Small intestine (tissue), 7 donors: ENCODE results near the gene LBHD2. TPM values are rescaled to one million over a fixed set of nuclear protein-coding genes. Genes with fewer than 3 reads are reported as not detected.

Source experiments
- DNase-seq, 2 donors: peaks; one replicate each; pipeline versions ENCODE4 v3.0.0 to v3.0.0-alpha.2; 2013
- FAIRE-seq: peaks from 2 replicates; lab custom pipeline; 2012; peaks lifted over from hg19 to GRCh38; lab: Jason Lieb, UNC
- H3K27ac ChIP-seq, 3 donors: one replicate each; pipeline ENCODE4 v1.5.1; 2013; ENCODE audit warnings: low read length in 2 of 3, mild to moderate bottlenecking in 2 of 3, control low read depth in 1 of 3, inconsistent platforms in 1 of 3, low read depth in 1 of 3, moderate library complexity in 1 of 3
- H3K27me3 ChIP-seq, 3 donors: one replicate each; pipeline ENCODE4 v1.6.1; 2013; ENCODE audit warnings: low read length in 3 of 3, inconsistent platforms in 1 of 3; ENCODE audit not compliant: control insufficient read depth in 3 of 3, insufficient read depth in 3 of 3
- H3K36me3 ChIP-seq, 3 donors: one replicate each; pipeline ENCODE4 v1.6.1; 2013; ENCODE audit warnings: low read length in 3 of 3, inconsistent platforms in 1 of 3, low read depth in 1 of 3, mild to moderate bottlenecking in 1 of 3, moderate library complexity in 1 of 3; ENCODE audit not compliant: control insufficient read depth in 3 of 3, insufficient read depth in 2 of 3
- H3K4me1 ChIP-seq, 3 donors: one replicate each; pipeline ENCODE4 v1.6.1; 2013; ENCODE audit warnings: low read length in 2 of 3, inconsistent platforms in 1 of 3, low read depth in 1 of 3, mild to moderate bottlenecking in 1 of 3, moderate library complexity in 1 of 3; ENCODE audit not compliant: control insufficient read depth in 3 of 3, insufficient read depth in 2 of 3
- H3K4me3 ChIP-seq, 3 donors: one replicate each; pipeline ENCODE4 v1.5.1; 2013; ENCODE audit warnings: low read length in 3 of 3, control low read depth in 1 of 3, inconsistent platforms in 1 of 3, low read depth in 1 of 3, mild to moderate bottlenecking in 1 of 3, moderate library complexity in 1 of 3
- H3K9me3 ChIP-seq, 2 donors: one replicate each; pipeline ENCODE4 v1.6.1; 2013; ENCODE audit warnings: low read depth in 1 of 2, low read length in 1 of 2; ENCODE audit not compliant: control insufficient read depth in 2 of 2, insufficient read depth in 1 of 2
- WGBS, 3 donors: extraction: QIAGEN DNeasy Blood & Tissue Kit; methylation state at CpG; one replicate each; pipeline ENCODE4 v1.1.7; 2013; 5-methylcytosine and 5-hydroxymethylcytosine counted together
- polyA plus RNA-seq, 4 donors: library from polyadenylated mRNA; stranded (reverse) in 3 of 4; unstranded in 1 of 4; fragments of 200-250 nt in 3 of 4; fragments of 120-200 nt in 1 of 4; gene quantifications; one replicate each; pipeline versions ENCODE4 v1.2.1 to v1.2.3, GENCODE V29; 2013
- donor health status: healthy with polysubstance abuse.
- donor health status: control.
- donor health status: control.
- donor health status: Bipolar disorder and iron deficiency.
- donor health status: healthy.

LBHD2 gene
- polyA plus RNA-seq, 4 donors: not detected

DNA sequence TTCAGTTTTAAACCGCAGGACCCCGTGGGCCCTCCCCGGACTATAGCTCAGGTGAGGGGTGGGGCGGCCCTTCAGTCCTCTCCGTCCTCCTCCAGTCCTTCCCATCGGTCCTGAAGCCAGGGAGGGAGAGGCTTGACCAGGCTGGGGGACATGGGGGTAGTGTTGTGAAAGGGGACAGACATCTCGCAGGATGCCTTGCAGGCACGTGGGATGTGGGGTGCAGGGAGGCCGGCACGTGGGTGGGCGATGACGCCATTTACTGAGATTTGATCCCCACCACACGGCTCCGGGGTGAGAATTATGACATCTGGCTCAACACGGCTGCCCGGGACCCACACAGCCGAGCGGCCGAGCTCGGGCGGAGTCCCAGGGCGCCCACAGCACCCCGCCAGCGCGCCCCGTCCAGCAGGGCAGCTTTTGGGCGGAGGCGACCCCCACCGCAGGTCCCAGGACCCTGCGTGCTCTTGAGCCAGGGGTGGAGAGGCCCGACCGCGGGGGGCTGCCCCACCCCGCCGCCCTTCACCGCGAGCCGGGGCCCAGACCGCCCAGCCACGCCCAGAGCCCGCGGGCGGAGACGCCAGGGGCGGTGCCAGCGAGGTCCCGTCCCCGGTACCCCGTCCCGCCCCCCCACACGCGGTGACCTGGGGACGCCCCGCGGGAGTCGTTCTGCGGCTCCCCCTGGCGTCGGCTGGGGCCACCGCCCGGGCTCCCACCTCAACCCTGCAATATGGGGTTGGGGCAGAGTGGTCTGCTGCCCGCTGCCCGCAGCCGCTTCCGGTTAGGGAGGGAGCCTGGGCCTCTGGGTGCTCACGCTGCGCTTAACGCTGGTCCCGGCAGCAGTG, 7.3 kb downstream of the LBHD2 start:
- FAIRE-seq: no peak
- peak overlapping the region in 2 of 3 donors; percentile 44 to 55 for H3K4me3 ChIP-seq
- WGBS, 3 donors: 4 to 7% (median 6%) methylated on average over 29 to 69 of the region's 69 CpGs

DNA sequence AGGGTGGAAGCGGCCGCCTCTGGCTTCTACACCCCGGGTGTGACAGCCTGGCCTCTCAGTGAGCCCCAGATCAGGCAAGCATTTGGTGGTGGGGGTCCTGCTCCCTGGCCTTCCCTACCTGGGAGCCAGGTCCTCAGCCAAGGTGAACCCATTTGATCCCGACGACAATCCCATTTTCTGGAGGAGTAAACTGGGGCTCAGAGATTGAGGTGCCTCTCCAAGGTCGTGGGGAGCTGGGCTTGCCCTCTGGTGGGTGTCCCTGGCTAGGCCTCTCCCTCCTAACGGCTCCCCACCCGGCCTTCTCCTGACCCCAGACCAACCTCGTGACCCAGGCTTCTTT, 7.8 kb downstream of the LBHD2 start:
- FAIRE-seq: no peak
- H3K4me3 ChIP-seq: peak overlapping the region in 2 of 3 donors; percentile 44 to 55
- DNase-seq: no peak
- no peaks in the 10 kb centered on the region for H3K9me3 ChIP-seq
- H3K27me3 ChIP-seq: peaks cover 0 to 8% (median 0%) of the 10 kb centered on the region in 3 donors
- peak overlapping the region in 1 of 3 donors; percentile 14 for H3K27ac ChIP-seq
- no peaks in the 10 kb centered on the region for H3K36me3 ChIP-seq
- 24 to 46% (median 31%) methylated on average over 8 to 9 of the region's 9 CpGs for WGBS, 3 donors
- peaks cover 0 to 38% (median 0%) of the 10 kb centered on the region in 3 donors for H3K4me1 ChIP-seq

More for the DNA sequence above, 7.3 kb downstream of the LBHD2 start:
- H3K4me1 ChIP-seq: peaks cover 0 to 37% (median 0%) of the 10 kb centered on the region in 3 donors
- peaks cover 0 to 8% (median 0%) of the 10 kb centered on the region in 3 donors for H3K27me3 ChIP-seq
- peak; percentile 72 to 87 for DNase-seq
- peak overlapping the region in 1 of 3 donors; percentile 14 for H3K27ac ChIP-seq
- no peaks in the 10 kb centered on the region for H3K36me3 ChIP-seq
- H3K9me3 ChIP-seq: no peaks in the 10 kb centered on the region

DNA sequence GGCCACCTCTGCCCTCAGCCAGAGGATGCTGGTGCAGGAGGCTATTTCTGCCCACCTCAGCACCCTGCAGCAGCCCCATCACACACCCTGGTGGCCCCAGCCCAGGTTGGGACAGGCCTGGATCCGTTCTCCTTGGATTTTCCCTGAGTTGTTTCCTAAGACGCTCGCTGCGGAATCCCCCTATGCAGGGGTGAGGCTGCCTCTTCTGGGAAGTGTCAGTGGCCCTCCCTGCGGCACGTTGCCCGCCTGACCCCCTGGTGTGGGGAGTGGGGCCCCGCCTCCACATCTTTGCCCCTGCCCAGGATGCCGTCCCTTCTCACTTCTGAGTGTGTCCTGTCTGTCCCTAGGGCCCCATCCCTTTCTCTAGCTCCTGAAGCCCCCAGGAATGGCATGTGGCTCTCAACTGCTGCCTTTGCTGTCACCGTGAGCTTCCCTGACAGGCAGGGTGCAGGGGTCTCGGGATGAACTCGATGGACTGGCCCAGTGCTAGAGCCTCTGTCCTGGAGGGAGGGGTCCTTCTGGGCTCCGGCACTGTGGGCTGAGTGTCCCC, 9.9 kb downstream of the LBHD2 start:
- 44 to 57% (median 56%) methylated on average over 12 to 13 of the region's 13 CpGs for WGBS, 3 donors
- H3K36me3 ChIP-seq: no peaks in the 10 kb centered on the region
- H3K4me3 ChIP-seq: peak overlapping the region in 1 of 3 donors; percentile 22
- H3K9me3 ChIP-seq: no peaks in the 10 kb centered on the region
- H3K27me3 ChIP-seq: peaks cover 0 to 6% (median 0%) of the 10 kb centered on the region in 3 donors
- FAIRE-seq (no peak), DNase-seq (peak in 1 of 2 donors; percentile 27)
- H3K27ac ChIP-seq: peak overlapping the region; percentile 81 to 93 (median 89)
- H3K4me1 ChIP-seq: peaks cover 0 to 59% (median 6%) of the 10 kb centered on the region in 3 donors

DNA sequence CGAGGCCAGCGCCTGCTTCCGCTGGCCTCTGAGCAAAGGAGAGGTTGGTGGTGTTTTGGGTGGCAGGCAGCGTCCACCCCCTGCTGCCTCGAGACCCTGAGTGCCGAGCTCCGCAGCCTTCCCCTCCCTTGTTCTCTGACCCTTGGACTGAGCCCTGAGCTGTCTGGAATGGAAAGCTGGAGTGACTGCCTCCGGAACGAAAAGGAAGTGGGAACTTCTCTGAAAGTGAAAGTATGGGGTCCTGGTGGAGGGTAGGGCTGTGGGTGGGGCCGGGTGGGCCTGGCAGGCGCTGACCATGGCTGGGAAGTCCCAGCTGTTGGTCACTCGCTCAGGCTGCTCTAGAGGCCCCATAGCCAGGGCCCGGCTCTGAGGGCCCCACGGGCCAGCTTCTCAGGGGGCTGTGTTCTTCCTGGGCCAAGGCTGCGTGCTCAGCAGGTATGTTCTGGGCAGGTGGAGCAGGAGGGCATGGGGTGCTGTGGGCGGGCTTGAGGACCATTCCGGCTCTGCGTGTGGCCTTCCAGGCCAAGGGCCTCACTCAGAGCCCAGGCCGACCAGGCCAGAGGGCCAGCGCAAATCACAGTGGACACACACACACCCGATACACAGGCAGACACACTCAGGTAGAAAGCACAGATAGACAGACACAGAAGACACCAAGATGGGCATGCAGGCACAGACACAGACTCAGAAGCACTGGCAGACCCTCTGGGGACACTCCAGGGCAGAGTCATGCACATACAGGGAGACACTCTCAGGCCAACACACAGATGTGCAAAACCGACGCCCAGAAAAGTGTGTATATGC, 10.6 kb downstream of the LBHD2 start, which contains the start of gene EXOC3L4:
Gene EXOC3L4, plus strand, starts transcription at position 320 of the 804 bp plus-strand sequence. CDS start 5,495 bp downstream, outside the sequence.
- no peak for FAIRE-seq
- H3K4me1 ChIP-seq: peaks cover 0 to 66% (median 12%) of the 10 kb centered on the region in 3 donors
- H3K4me3 ChIP-seq: peak within 1 kb of the TSS in 2 of 3 donors; percentile 22 to 62
- peaks cover 0 to 6% (median 0%) of the 10 kb centered on the region in 3 donors for H3K27me3 ChIP-seq
- DNase-seq: peak; percentile 93 to 95
- peak within 1 kb of the TSS; percentile 81 to 93 (median 89) for H3K27ac ChIP-seq
- WGBS, 3 donors: 11 to 36% (median 33%) methylated on average over 21 to 23 of the region's 23 CpGs
- H3K9me3 ChIP-seq: no peaks in the 10 kb centered on the region
- H3K36me3 ChIP-seq: no peaks in the 10 kb centered on the region

DNA sequence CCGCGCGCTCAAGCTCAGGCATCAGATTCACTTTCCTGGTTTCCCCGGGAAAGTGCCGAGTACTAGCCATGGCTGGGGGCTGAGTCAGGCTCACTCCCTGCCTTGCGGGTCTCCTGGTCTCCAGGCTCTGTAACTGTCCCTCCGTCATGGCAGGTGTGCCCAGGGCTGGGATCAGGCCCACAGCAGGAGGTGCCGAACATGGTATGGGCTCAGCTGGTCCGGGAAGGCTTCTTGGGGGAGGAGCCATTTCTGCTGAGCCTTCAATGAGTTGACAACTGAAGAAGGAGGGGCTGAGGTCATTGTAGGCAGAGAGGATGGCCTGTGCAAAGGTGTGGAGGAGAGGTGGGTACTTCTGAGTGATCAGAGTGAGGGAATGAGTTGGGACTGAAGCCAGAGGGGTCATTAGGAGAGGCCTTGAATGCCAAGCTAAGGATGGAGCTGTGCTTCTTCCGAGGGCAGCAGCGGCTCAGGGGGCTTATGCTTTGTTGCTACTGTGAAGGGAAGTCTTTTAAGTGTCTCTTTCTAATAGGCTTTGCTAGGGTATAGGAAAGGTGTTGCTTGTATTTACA, 11.3 kb downstream of the LBHD2 start:
- Histone ChIP-seq H3K4me3 (peak overlapping the region in 2 of 3 donors; percentile 22 to 62), H3K4me1 (peaks cover 0 to 72% (median 12%) of the 10 kb centered on the region in 3 donors), H3K27ac (peak overlapping the region; percentile 81 to 93 (median 89)), H3K27me3 (peaks cover 0 to 6% (median 0%) of the 10 kb centered on the region in 3 donors), H3K36me3 (peaks cover 0 to 2% (median 0%) of the 10 kb centered on the region in 3 donors), H3K9me3 (no peaks in the 10 kb centered on the region)
- peak; percentile 36 to 78 for DNase-seq
- WGBS, 3 donors: 24 to 57% (median 47%) methylated on average over 11 of the region's 11 CpGs
- no peak for FAIRE-seq

DNA sequence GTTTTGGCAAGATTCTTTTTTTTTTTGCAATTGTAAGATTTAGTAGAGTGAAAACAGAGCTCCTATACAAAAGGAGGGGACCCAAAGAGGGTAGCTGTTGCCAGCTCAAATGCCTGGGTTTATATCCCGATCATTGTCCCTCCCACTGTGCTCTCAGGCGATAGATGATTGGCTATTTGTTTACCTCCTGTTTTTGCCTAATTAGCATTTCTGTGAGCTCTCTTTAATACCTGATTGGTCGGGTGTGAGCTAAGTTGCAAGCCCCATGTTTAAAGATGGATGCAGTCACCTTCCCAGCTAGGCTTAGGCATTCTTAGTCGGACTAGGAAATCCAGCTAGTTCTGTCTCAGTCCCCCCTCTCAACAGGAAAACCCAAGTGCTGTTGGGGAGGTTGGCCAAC, 12.4 kb downstream of the LBHD2 start:
- Histone ChIP-seq H3K9me3 (no peaks in the 10 kb centered on the region), H3K4me3 (no peak overlapping the region), H3K27ac (no peak overlapping the region), H3K4me1 (peaks cover 0 to 78% (median 12%) of the 10 kb centered on the region in 3 donors), H3K27me3 (no peaks in the 10 kb centered on the region), H3K36me3 (peaks cover 0 to 7% (median 0%) of the 10 kb centered on the region in 3 donors)
- no peak for DNase-seq
- FAIRE-seq: no peak
- 74 to 82% (median 82%) methylated on average over 4 of the region's 4 CpGs for WGBS, 3 donors

DNA sequence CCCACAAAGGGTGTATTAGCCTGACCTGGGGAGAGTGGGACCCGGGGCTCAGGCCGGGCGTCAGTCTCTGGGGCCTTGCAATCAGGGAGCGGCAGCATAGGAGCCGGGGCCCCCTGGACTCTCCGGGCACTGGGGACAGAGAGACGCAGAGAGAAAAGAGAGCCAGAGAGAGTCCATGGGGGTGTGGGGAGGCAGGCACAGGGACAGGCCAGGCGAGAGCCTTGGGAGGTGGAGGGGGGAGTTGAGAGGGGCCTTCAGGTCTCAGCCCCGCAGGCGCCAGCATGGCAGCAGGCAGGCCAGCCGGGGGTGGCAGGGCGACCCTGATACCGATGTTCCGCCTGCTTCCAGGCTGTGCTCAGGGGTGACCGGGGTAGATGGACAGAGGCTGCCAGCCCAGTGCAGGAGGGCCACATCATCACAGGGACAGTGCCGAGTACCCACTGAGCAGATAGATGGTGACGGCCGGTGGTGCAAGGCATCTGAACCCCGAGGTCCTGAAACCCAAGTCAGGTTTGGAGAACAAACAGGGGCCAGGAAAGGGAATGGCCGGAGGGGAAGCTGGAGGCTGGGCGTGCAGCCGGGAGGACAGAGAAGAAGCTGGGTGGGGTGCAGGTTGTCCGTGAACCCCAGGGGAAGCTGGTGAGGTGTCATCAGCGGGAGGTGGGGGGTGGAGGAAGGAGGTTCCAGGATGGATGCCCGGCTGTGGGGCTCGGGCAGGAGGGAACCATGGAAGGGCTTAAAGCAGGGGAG, 13.4 kb downstream of the LBHD2 start:
- no peaks in the 10 kb centered on the region for H3K9me3 ChIP-seq
- H3K4me3 ChIP-seq: no peak overlapping the region
- H3K27me3 ChIP-seq: peaks cover 0 to under 1% (median 0%) of the 10 kb centered on the region in 3 donors
- peaks cover 0 to 80% (median 12%) of the 10 kb centered on the region in 3 donors for H3K4me1 ChIP-seq
- no peak for FAIRE-seq
- H3K27ac ChIP-seq: no peak overlapping the region
- WGBS, 3 donors: 84 to 87% (median 86%) methylated on average over 25 to 26 of the region's 26 CpGs
- peaks cover 0 to 7% (median 0%) of the 10 kb centered on the region in 3 donors for H3K36me3 ChIP-seq
- DNase-seq: no peak
